H9 (cell line): ENCODE measurements around the gene IFI44. TPM values are rescaled to one million over a fixed set of nuclear protein-coding genes. Genes with fewer than 3 reads are reported as not detected.

ENCODE experiments used
- DNase-seq: peaks from one replicate; pipeline ENCODE4 v3.0.0-alpha.2; 2017
- H2AFZ ChIP-seq: one replicate; pipeline ENCODE4 v1.6.1; 2013; ENCODE audit warnings: mild to moderate bottlenecking, low read length, control low read depth, moderate library complexity
- H2AK5ac ChIP-seq: 2 replicates; pipeline ENCODE4 v1.6.1; 2013; ENCODE audit warnings: low read length, control low read depth, mixed read lengths; ENCODE audit not compliant: insufficient read length
- H2BK120ac ChIP-seq: one replicate; pipeline ENCODE4 v1.6.1; 2013; ENCODE audit warnings: low read depth, mild to moderate bottlenecking, low read length, control low read depth, inconsistent platforms; ENCODE audit not compliant: poor library complexity, severe bottlenecking
- H2BK12ac ChIP-seq: 2 replicates; pipeline ENCODE4 v1.6.1; 2013; ENCODE audit warnings: low read length, control low read depth, mixed read lengths, low read depth; ENCODE audit not compliant: insufficient read length
- H2BK15ac ChIP-seq: 2 replicates; pipeline ENCODE4 v1.6.1; 2013; ENCODE audit warnings: low read depth, low read length, control low read depth
- H2BK20ac ChIP-seq: one replicate; pipeline ENCODE4 v1.6.1; 2013; ENCODE audit warnings: low read depth, mild to moderate bottlenecking, low read length, control low read depth, inconsistent platforms; ENCODE audit not compliant: poor library complexity, severe bottlenecking
- H2BK5ac ChIP-seq: 2 replicates; pipeline ENCODE4 v1.6.1; 2013; ENCODE audit warnings: low read length, control low read depth, mixed read lengths; ENCODE audit not compliant: insufficient read length
- H3K14ac ChIP-seq: 2 replicates; pipeline ENCODE4 v1.6.1; 2013; ENCODE audit warnings: low read length, control low read depth; ENCODE audit not compliant: insufficient read depth
- H3K18ac ChIP-seq: 2 replicates; pipeline ENCODE4 v1.6.1; 2013; ENCODE audit warnings: low read depth, mild to moderate bottlenecking, mixed read lengths, low read length, control low read depth; ENCODE audit not compliant: insufficient read length
- H3K23ac ChIP-seq: 2 replicates; pipeline ENCODE4 v1.6.1; 2013; ENCODE audit warnings: low read length, control low read depth, mixed read lengths, low read depth; ENCODE audit not compliant: insufficient read length
- H3K23me2 ChIP-seq: 2 replicates; pipeline ENCODE4 v1.6.1; 2013; ENCODE audit warnings: low read depth, mild to moderate bottlenecking, mixed read lengths, low read length, control low read depth; ENCODE audit not compliant: insufficient read length, poor library complexity, severe bottlenecking
- H3K27ac ChIP-seq: 2 replicates; pipeline ENCODE4 v1.5.1; 2013; ENCODE audit warnings: low read length, control low read depth, mixed read lengths, low read depth; ENCODE audit not compliant: insufficient read length
- H3K27me3 ChIP-seq: 2 replicates; pipeline ENCODE4 v1.6.1; 2013; ENCODE audit warnings: low read length, control low read depth, inconsistent platforms; ENCODE audit not compliant: insufficient read depth
- H3K4ac ChIP-seq: 2 replicates; pipeline ENCODE4 v1.6.1; 2013; ENCODE audit warnings: low read depth, mild to moderate bottlenecking, control low read depth, inconsistent platforms, low read length, moderate library complexity
- H3K4me1 ChIP-seq: 2 replicates; pipeline ENCODE4 v1.6.1; 2013; ENCODE audit warnings: low read length, control low read depth, inconsistent platforms; ENCODE audit not compliant: insufficient read depth
- H3K4me2 ChIP-seq: 2 replicates; pipeline ENCODE4 v1.6.1; 2013; ENCODE audit warnings: low read length, control low read depth, mixed read lengths; ENCODE audit not compliant: insufficient read length, insufficient read depth
- H3K56ac ChIP-seq: 2 replicates; pipeline ENCODE4 v1.6.1; 2013; ENCODE audit warnings: low read depth, mild to moderate bottlenecking, mixed read lengths, low read length, control low read depth; ENCODE audit not compliant: insufficient read length
- H3K79me1 ChIP-seq: 2 replicates; pipeline ENCODE4 v1.6.1; 2013; ENCODE audit warnings: low read depth, mild to moderate bottlenecking, moderate library complexity, low read length, control low read depth, inconsistent platforms; ENCODE audit not compliant: insufficient read depth, poor library complexity, severe bottlenecking
- H3K79me2 ChIP-seq: 2 replicates; pipeline ENCODE4 v1.6.1; 2013; ENCODE audit warnings: low read length, control low read depth, inconsistent platforms; ENCODE audit not compliant: insufficient read depth
- H3K9ac ChIP-seq: 2 replicates; pipeline ENCODE4 v1.6.1; 2013; ENCODE audit warnings: low read length, control low read depth, mixed read lengths; ENCODE audit not compliant: insufficient read length; ENCODE audit errors: extremely low read depth
- H3K9me3 ChIP-seq: one replicate; pipeline ENCODE4 v1.6.1; 2013; ENCODE audit warnings: low read depth, low read length, inconsistent platforms; ENCODE audit not compliant: control insufficient read depth
- H3T11ph ChIP-seq: one replicate; pipeline ENCODE4 v1.6.1; 2013; ENCODE audit warnings: mild to moderate bottlenecking, low read length, control low read depth, inconsistent platforms
- H4K20me1 ChIP-seq: one replicate; pipeline ENCODE4 v1.6.1; 2013; ENCODE audit not compliant: control insufficient read depth, insufficient read length, insufficient read depth
- H4K5ac ChIP-seq: 2 replicates; pipeline ENCODE4 v1.6.1; 2013; ENCODE audit warnings: low read depth, mild to moderate bottlenecking, mixed read lengths, low read length, control low read depth; ENCODE audit not compliant: insufficient read length
- H4K8ac ChIP-seq: replicated peaks from 2 replicates; pipeline ENCODE4 v1.6.1; 2013; ENCODE audit warnings: low read length, control low read depth, mixed read lengths, low read depth; ENCODE audit not compliant: insufficient read length
- H4K91ac ChIP-seq: 2 replicates; pipeline ENCODE4 v1.6.1; 2013; ENCODE audit warnings: low read depth, mild to moderate bottlenecking, moderate library complexity, mixed read lengths, low read length, control low read depth; ENCODE audit not compliant: insufficient read length
- H3K27ac Mint-ChIP-seq, 3 experiments: 2 replicates in 2 of 3; 3 replicates in 1 of 3; pipeline ENCODE4 v1.8.0; 2020 to 2021; ENCODE audit warnings: mixed read lengths in 3 of 3, mild to moderate bottlenecking in 1 of 3, moderate library complexity in 1 of 3
- H3K27me3 Mint-ChIP-seq: 2 replicates; pipeline ENCODE4 v1.8.0; 2021; ENCODE audit warnings: low read depth, mild to moderate bottlenecking, moderate library complexity, mixed read lengths
- H3K36me3 Mint-ChIP-seq, 3 experiments: 2 replicates in 2 of 3; 3 replicates in 1 of 3; pipeline ENCODE4 v1.8.0; 2020 to 2021; ENCODE audit warnings: low read depth in 3 of 3, mixed read lengths in 3 of 3; ENCODE audit not compliant: insufficient read depth in 1 of 3
- H3K4me1 Mint-ChIP-seq, 2 experiments: 2 replicates each; pipeline ENCODE4 v1.8.0; 2020; ENCODE audit warnings: mixed read lengths in 2 of 2
- H3K4me3 Mint-ChIP-seq, 2 experiments: 2 replicates in 1 of 2; 3 replicates in 1 of 2; pipeline ENCODE4 v1.8.0; 2020 to 2021; ENCODE audit warnings: mild to moderate bottlenecking in 2 of 2, mixed read lengths in 2 of 2, moderate library complexity in 1 of 2
- H3K9me3 Mint-ChIP-seq, 2 experiments: 2 replicates in 1 of 2; 3 replicates in 1 of 2; pipeline ENCODE4 v1.8.0; 2020; ENCODE audit warnings: mild to moderate bottlenecking in 2 of 2, mixed read lengths in 2 of 2, moderate library complexity in 1 of 2
- WGBS: extraction: QIAGEN DNeasy Blood & Tissue Kit; methylation state at CpG from one replicate; pipeline ENCODE4 v1.1.7; 2013; ENCODE audit warnings: missing lambda C conversion rate, low lambda C conversion rate, mixed read lengths; ENCODE audit not compliant: insufficient read length; ENCODE audit errors: extremely low coverage; 5-methylcytosine and 5-hydroxymethylcytosine counted together
- total RNA-seq: library from RNA; stranded (reverse); gene quantifications from 2 replicates; pipeline ENCODE4 v1.2.1, GENCODE V29; 2021
- TF ChIP-seq, protein P1 (sequence below): fragments of 200-600 bp; sonication (generic); conservative IDR thresholded peaks from 3 replicates; pipeline ENCODE4 v1.8.0; 2021; ENCODE audit warnings: antibody characterized with exemption, mild to moderate bottlenecking

Gene IFI44
- total RNA-seq, 1 experiment from 2014 or later = not detected

GRCh38 chr1:78604643-78605042 lies 45.0 kb upstream of the IFI44 start:
- Histone ChIP-seq H3K4me1 (no peaks in the 10 kb centered on the region), H3K4me2 (no peak overlapping the region), H2BK5ac (no peak overlapping the region), H3K56ac (no peak overlapping the region), H2AK5ac (no peak overlapping the region), H2BK20ac (no peak overlapping the region), H3K23ac (no peak overlapping the region), H4K20me1 (no peaks in the 10 kb centered on the region), H3K27me3 (no peaks in the 10 kb centered on the region), H4K5ac (no peak overlapping the region), H3K23me2 (no peaks in the 10 kb centered on the region), H2BK120ac (no peak overlapping the region), H4K8ac (no peak overlapping the region), H4K91ac (no peak overlapping the region), H3T11ph (no peak overlapping the region), H3K14ac (no peak overlapping the region), H3K79me2 (no peaks in the 10 kb centered on the region), H3K9me3 (no peaks in the 10 kb centered on the region), H2AFZ (no peak overlapping the region), H3K27ac (no peak overlapping the region), H2BK15ac (no peak overlapping the region), H3K18ac (no peak overlapping the region), H2BK12ac (no peak overlapping the region), H3K4ac (no peak overlapping the region), H3K9ac (no peak overlapping the region), H3K79me1 (no peaks in the 10 kb centered on the region)
- no peak for DNase-seq
- Mint-ChIP-seq H3K4me1 (no peaks in the 10 kb centered on the region; a peak in 1 of 4 replicates), H3K9me3 (no peaks in the 10 kb centered on the region; a peak in 1 of 5 replicates), H3K27ac (no peak overlapping the region), H3K27me3 (peaks cover 8% of the 10 kb centered on the region), H3K4me3 (no peak overlapping the region), H3K36me3 (no peaks in the 10 kb centered on the region)
- TF ChIP-seq, protein P1, sequence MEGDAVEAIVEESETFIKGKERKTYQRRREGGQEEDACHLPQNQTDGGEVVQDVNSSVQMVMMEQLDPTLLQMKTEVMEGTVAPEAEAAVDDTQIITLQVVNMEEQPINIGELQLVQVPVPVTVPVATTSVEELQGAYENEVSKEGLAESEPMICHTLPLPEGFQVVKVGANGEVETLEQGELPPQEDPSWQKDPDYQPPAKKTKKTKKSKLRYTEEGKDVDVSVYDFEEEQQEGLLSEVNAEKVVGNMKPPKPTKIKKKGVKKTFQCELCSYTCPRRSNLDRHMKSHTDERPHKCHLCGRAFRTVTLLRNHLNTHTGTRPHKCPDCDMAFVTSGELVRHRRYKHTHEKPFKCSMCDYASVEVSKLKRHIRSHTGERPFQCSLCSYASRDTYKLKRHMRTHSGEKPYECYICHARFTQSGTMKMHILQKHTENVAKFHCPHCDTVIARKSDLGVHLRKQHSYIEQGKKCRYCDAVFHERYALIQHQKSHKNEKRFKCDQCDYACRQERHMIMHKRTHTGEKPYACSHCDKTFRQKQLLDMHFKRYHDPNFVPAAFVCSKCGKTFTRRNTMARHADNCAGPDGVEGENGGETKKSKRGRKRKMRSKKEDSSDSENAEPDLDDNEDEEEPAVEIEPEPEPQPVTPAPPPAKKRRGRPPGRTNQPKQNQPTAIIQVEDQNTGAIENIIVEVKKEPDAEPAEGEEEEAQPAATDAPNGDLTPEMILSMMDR = no peak
- WGBS = no CpG with 5 or more reads among the region's 5 CpGs
